ENCODE results near the gene TRPM5. TPM values are rescaled to one million over a fixed set of nuclear protein-coding genes. Genes with fewer than 3 reads are reported as not detected.

The TRPM5 gene
- total RNA-seq, 1 donor from 2014 or later: 0.09 TPM

- H3K4me1 Mint-ChIP-seq: no peaks in the 10 kb centered on the region
- TF ChIP-seq, protein P1, sequence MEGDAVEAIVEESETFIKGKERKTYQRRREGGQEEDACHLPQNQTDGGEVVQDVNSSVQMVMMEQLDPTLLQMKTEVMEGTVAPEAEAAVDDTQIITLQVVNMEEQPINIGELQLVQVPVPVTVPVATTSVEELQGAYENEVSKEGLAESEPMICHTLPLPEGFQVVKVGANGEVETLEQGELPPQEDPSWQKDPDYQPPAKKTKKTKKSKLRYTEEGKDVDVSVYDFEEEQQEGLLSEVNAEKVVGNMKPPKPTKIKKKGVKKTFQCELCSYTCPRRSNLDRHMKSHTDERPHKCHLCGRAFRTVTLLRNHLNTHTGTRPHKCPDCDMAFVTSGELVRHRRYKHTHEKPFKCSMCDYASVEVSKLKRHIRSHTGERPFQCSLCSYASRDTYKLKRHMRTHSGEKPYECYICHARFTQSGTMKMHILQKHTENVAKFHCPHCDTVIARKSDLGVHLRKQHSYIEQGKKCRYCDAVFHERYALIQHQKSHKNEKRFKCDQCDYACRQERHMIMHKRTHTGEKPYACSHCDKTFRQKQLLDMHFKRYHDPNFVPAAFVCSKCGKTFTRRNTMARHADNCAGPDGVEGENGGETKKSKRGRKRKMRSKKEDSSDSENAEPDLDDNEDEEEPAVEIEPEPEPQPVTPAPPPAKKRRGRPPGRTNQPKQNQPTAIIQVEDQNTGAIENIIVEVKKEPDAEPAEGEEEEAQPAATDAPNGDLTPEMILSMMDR (conservative IDR thresholded peaks at IDR 0.05): no peak
- no peaks in the 10 kb centered on the region for H3K27me3 Mint-ChIP-seq (ENCODE audit: low read depth)
- no peak overlapping the region for H3K27ac Mint-ChIP-seq (ENCODE audit: unreplicated experiment)
- no peaks in the 10 kb centered on the region for H3K36me3 Mint-ChIP-seq (ENCODE audit: low read depth)
- no peak overlapping the region for H3K4me3 Mint-ChIP-seq
- no peaks in the 10 kb centered on the region for H3K9me3 Mint-ChIP-seq
- no peak for DNase-seq (ENCODE audit: low read depth, low spot score)
Measured at GRCh38 chr11:2417856-2418692, 26.2 kb downstream of the TRPM5 start.

- no peaks in the 10 kb centered on the region for H3K4me1 Mint-ChIP-seq
- no peaks in the 10 kb centered on the region for H3K36me3 Mint-ChIP-seq (ENCODE audit: low read depth)
- no peaks in the 10 kb centered on the region for H3K27me3 Mint-ChIP-seq (ENCODE audit: low read depth)
- TF ChIP-seq, protein P1 (conservative IDR thresholded peaks at IDR 0.05): no peak
- H3K27ac Mint-ChIP-seq (ENCODE audit: unreplicated experiment): no peak overlapping the region
- no peak for DNase-seq (ENCODE audit: low read depth, low spot score)
- H3K9me3 Mint-ChIP-seq: no peaks in the 10 kb centered on the region
- H3K4me3 Mint-ChIP-seq: no peak overlapping the region
Measured at GRCh38 chr11:2416765-2417164, 27.5 kb downstream of the TRPM5 start.

DNA sequence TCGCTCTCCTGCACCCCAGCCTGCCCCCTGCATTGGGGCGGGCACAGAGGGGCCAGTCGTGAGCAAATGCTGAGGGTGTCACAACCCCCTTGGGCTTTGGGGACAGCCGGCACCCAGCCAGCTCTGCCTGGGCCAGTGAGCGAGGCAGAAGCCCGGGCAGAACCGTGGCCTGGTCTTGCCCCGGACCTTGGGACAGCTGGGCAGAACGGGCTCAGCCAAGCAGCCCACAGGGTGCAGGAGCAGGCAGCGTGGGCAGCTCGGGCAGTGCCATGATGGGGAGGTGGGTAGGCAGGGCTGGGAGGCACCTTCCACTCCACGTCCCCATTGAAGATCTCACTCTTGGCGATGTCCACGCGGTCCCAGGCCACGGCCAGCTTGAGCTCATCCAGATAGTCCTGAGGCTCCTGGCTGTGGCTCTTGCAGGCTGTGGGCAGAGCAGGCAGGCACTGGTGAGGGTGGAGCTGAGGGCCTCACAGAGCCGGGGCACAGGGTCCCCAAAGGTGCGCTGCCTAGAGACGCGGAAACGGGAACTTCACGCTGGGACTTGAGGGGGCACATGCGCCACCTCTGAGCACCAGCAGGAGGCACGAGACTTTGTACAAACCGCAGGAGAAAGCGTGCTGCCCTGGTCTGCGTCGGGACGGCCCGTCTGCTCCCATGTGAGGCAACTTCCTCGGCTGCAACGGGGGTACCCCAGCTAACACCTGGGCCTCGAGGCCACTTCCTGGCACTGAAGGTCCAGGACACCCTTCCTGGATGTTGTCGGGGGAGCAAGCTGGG lies 28.5 kb downstream of the TRPM5 start:
- no peak for DNase-seq (ENCODE audit: low read depth, low spot score)
- no peaks in the 10 kb centered on the region for H3K4me1 Mint-ChIP-seq

DNA sequence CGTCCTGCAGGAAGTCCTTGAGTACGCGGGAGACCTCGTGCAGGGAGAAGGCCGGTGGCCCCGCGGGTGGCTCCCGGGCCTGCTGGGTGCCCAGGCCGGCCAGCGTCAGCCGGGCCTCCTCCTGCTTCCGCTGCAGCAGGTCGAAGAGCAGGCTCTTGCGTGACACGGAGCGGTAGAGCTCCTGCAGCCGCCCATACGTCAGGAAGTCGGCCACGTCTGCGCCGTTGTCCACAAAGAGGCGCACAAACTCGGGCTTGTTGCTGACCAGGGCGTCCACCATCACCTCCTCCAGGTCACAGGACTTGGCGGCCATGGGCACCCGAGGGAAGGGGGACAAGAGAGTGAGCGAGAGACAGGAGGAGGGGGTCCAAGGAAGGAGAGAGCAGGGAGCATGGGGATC lies 29.1 kb downstream of the TRPM5 start:
- Mint-ChIP-seq H3K27me3 (ENCODE audit: low read depth) (no peaks in the 10 kb centered on the region), H3K27ac (ENCODE audit: unreplicated experiment) (no peak overlapping the region), H3K9me3 (no peaks in the 10 kb centered on the region), H3K4me1 (no peaks in the 10 kb centered on the region), H3K36me3 (ENCODE audit: low read depth) (no peaks in the 10 kb centered on the region), H3K4me3 (no peak overlapping the region)
- TF ChIP-seq, protein P1 (conservative IDR thresholded peaks at IDR 0.05): no peak
- no peak for DNase-seq (ENCODE audit: low read depth, low spot score)

More for the DNA sequence above, 28.5 kb downstream of the TRPM5 start:
- Mint-ChIP-seq H3K27me3 (ENCODE audit: low read depth) (no peaks in the 10 kb centered on the region), H3K4me3 (no peak overlapping the region), H3K27ac (ENCODE audit: unreplicated experiment) (no peak overlapping the region), H3K9me3 (no peaks in the 10 kb centered on the region), H3K36me3 (ENCODE audit: low read depth) (no peaks in the 10 kb centered on the region)
- TF ChIP-seq, protein P1 (conservative IDR thresholded peaks at IDR 0.05): peak; percentile 15

DNA sequence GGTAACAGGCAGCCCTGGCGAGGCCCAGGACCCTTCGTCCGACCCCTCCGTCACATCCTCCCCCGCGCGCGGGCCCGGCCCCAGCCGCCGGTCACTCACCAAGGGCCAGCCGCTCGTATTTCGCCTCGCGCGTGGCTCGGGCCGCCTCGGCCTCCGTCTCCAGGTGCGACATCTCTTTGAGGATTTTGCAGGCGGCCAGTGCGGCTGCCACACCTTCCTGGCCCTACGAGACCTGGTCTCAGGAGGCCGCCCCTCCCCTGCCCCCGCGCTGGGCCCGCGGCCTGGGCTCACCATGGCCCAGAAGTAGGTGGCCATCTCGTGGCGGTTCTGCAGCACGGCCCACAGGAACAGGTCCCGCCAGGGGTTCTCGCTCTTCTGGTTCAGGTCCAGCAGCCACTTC lies 29.7 kb downstream of the TRPM5 start:
- Mint-ChIP-seq H3K36me3 (ENCODE audit: low read depth) (no peaks in the 10 kb centered on the region), H3K27ac (ENCODE audit: unreplicated experiment) (no peak overlapping the region), H3K4me3 (no peak overlapping the region), H3K4me1 (no peaks in the 10 kb centered on the region), H3K27me3 (ENCODE audit: low read depth) (no peaks in the 10 kb centered on the region), H3K9me3 (no peaks in the 10 kb centered on the region)
- no peak for DNase-seq (ENCODE audit: low read depth, low spot score)
- TF ChIP-seq, protein P1 (conservative IDR thresholded peaks at IDR 0.05): no peak

Measured in neural crest cell (in vitro differentiated cells).